ENCODE measurements around the gene ZNF614.
"Not testable (repeated sequence)": the region's sequence is repeated elsewhere in the genome, so short reads cannot be mapped to it uniquely, and the experiment has no call there.

The ZNF614 gene

GRCh38 chr19:52039169-52039568, 11.0 kb upstream of the ZNF614 start:
- no peak for DNase-seq
- H4K91ac ChIP-seq (ENCODE audit: low read length): no peak overlapping the region
- H3K9ac ChIP-seq (ENCODE audit: low read length): no peak overlapping the region
- no peak overlapping the region for H3K4ac ChIP-seq (ENCODE audit: low read depth in 1 of 2, low read length in 2 of 2)
- H3K9me3 ChIP-seq (ENCODE audit: control insufficient read depth, low read length): peaks cover 90% of the 10 kb centered on the region
- H3K4me3 ChIP-seq (ENCODE audit: insufficient read depth in 1 of 2, low read depth in 1 of 2, low read length in 2 of 2): peak overlapping the region in 1 of 2 experiments; percentile 30
- H3K27me3 ChIP-seq (ENCODE audit: control insufficient read depth in 1 of 2, insufficient read depth in 1 of 2, low read length in 2 of 2): no peaks in the 10 kb centered on the region
- H3K14ac ChIP-seq (ENCODE audit: low read length in 2 of 2): no peak overlapping the region
- no peak overlapping the region for H2BK15ac ChIP-seq (ENCODE audit: low read depth, poor library complexity, severe bottlenecking)
- no peak overlapping the region for H3K23ac ChIP-seq (ENCODE audit: low read length in 2 of 2)
- no peak overlapping the region for H2BK5ac ChIP-seq (ENCODE audit: low read depth, low read length, poor library complexity, severe bottlenecking)
- H2BK12ac ChIP-seq (ENCODE audit: low read length in 2 of 2): no peak overlapping the region
- peaks cover 11% of the 10 kb centered on the region for H3K79me1 ChIP-seq (replicated peaks; ENCODE audit: low read length, poor library complexity, severe bottlenecking)
- 100% methylated on average over 1 of the region's 4 CpGs for WGBS
- H3K4me2 ChIP-seq (ENCODE audit: low read length, poor library complexity, severe bottlenecking): no peak overlapping the region
- no peak overlapping the region for H2AK5ac ChIP-seq (ENCODE audit: low read length, severe bottlenecking)
- no peak overlapping the region for H4K8ac ChIP-seq (ENCODE audit: low read length)
- peaks cover 42 to 92% of the 10 kb centered on the region in 2 experiments for H3K36me3 ChIP-seq (ENCODE audit: control insufficient read depth in 1 of 2, insufficient read depth in 2 of 2, low read depth in 1 of 2, low read length in 2 of 2)
- H3K4me1 ChIP-seq (ENCODE audit: control insufficient read depth, insufficient read depth, low read depth, low read length): no peaks in the 10 kb centered on the region
- no peak overlapping the region for H2BK120ac ChIP-seq (ENCODE audit: low read depth, low read length)
- no peak overlapping the region for H3K27ac ChIP-seq (ENCODE audit: low read length, poor library complexity, severe bottlenecking)
- no peak overlapping the region for H2AFZ ChIP-seq (ENCODE audit: low read depth, low read length)
- no peak overlapping the region for H3K18ac ChIP-seq (ENCODE audit: low read depth in 1 of 2, low read length in 2 of 2)

GRCh38 chr19:52034051-52034728, 6.0 kb upstream of the ZNF614 start:
- H2BK5ac ChIP-seq (ENCODE audit: low read depth, low read length, poor library complexity, severe bottlenecking): no peak overlapping the region
- H4K91ac ChIP-seq (ENCODE audit: low read length): no peak overlapping the region
- no peak overlapping the region for H2AFZ ChIP-seq (ENCODE audit: low read depth, low read length)
- no peak overlapping the region for H2BK12ac ChIP-seq (ENCODE audit: low read length in 2 of 2)
- WGBS: 98% methylated on average over 10 of the region's 12 CpGs
- H3K79me1 ChIP-seq (replicated peaks; ENCODE audit: low read length, poor library complexity, severe bottlenecking): peaks cover 5% of the 10 kb centered on the region
- peaks cover 29 to 72% of the 10 kb centered on the region in 2 experiments for H3K36me3 ChIP-seq (ENCODE audit: control insufficient read depth in 1 of 2, insufficient read depth in 2 of 2, low read depth in 1 of 2, low read length in 2 of 2)
- no peak overlapping the region for H3K9ac ChIP-seq (ENCODE audit: low read length)
- H3K14ac ChIP-seq (ENCODE audit: low read length in 2 of 2): no peak overlapping the region
- peaks cover 88% of the 10 kb centered on the region for H3K9me3 ChIP-seq (ENCODE audit: control insufficient read depth, low read length)
- no peak overlapping the region for H3K18ac ChIP-seq (ENCODE audit: low read depth in 1 of 2, low read length in 2 of 2)
- no peak overlapping the region for H2AK5ac ChIP-seq (ENCODE audit: low read length, severe bottlenecking)
- peak overlapping the region in 1 of 2 experiments; percentile 55 for H3K4me3 ChIP-seq (ENCODE audit: insufficient read depth in 1 of 2, low read depth in 1 of 2, low read length in 2 of 2)
- H2BK120ac ChIP-seq (ENCODE audit: low read depth, low read length): no peak overlapping the region
- H3K27me3 ChIP-seq (ENCODE audit: control insufficient read depth in 1 of 2, insufficient read depth in 1 of 2, low read length in 2 of 2): no peaks in the 10 kb centered on the region
- no peak overlapping the region for H4K8ac ChIP-seq (ENCODE audit: low read length)
- no peak overlapping the region for H3K4ac ChIP-seq (ENCODE audit: low read depth in 1 of 2, low read length in 2 of 2)
- DNase-seq: peak; percentile 25
- no peak overlapping the region for H2BK15ac ChIP-seq (ENCODE audit: low read depth, poor library complexity, severe bottlenecking)
- no peak overlapping the region for H3K27ac ChIP-seq (ENCODE audit: low read length, poor library complexity, severe bottlenecking)
- no peaks in the 10 kb centered on the region for H3K4me1 ChIP-seq (ENCODE audit: control insufficient read depth, insufficient read depth, low read depth, low read length)
- H3K4me2 ChIP-seq (ENCODE audit: low read length, poor library complexity, severe bottlenecking): no peak overlapping the region
- no peak overlapping the region for H3K23ac ChIP-seq (ENCODE audit: low read length in 2 of 2)

GRCh38 chr19:52028780-52029123, 573 bp upstream of the ZNF614 start:
- H2BK120ac ChIP-seq (ENCODE audit: low read depth, low read length): no peak overlapping the region
- peak overlapping the region; percentile 22 to 97 for H3K18ac ChIP-seq (ENCODE audit: low read depth in 1 of 2, low read length in 2 of 2)
- H2AFZ ChIP-seq (ENCODE audit: low read depth, low read length): peak overlapping the region; percentile 6
- no peak overlapping the region for H4K91ac ChIP-seq (ENCODE audit: low read length)
- H4K8ac ChIP-seq (ENCODE audit: low read length): peak overlapping the region; percentile 35
- H3K36me3 ChIP-seq (ENCODE audit: control insufficient read depth in 1 of 2, insufficient read depth in 2 of 2, low read depth in 1 of 2, low read length in 2 of 2): peaks cover 20 to 42% of the 10 kb centered on the region in 2 experiments
- no peak overlapping the region for H3K4ac ChIP-seq (ENCODE audit: low read depth in 1 of 2, low read length in 2 of 2)
- peaks cover 50% of the 10 kb centered on the region for H3K9me3 ChIP-seq (ENCODE audit: control insufficient read depth, low read length)
- WGBS: 10% methylated on average over 4 of the region's 5 CpGs
- H3K14ac ChIP-seq (ENCODE audit: low read length in 2 of 2): no peak overlapping the region
- peaks cover 18% of the 10 kb centered on the region for H3K79me1 ChIP-seq (replicated peaks; ENCODE audit: low read length, poor library complexity, severe bottlenecking)
- H3K4me1 ChIP-seq (ENCODE audit: control insufficient read depth, insufficient read depth, low read depth, low read length): no peaks in the 10 kb centered on the region
- H2BK15ac ChIP-seq (ENCODE audit: low read depth, poor library complexity, severe bottlenecking): no peak overlapping the region
- H3K23ac ChIP-seq (ENCODE audit: low read length in 2 of 2): no peak overlapping the region
- H3K4me2 ChIP-seq (ENCODE audit: low read length, poor library complexity, severe bottlenecking): peak overlapping the region; percentile 90
- no peak overlapping the region for H2AK5ac ChIP-seq (ENCODE audit: low read length, severe bottlenecking)
- DNase-seq: no peak
- H2BK5ac ChIP-seq (ENCODE audit: low read depth, low read length, poor library complexity, severe bottlenecking): peak overlapping the region; percentile 6
- H3K9ac ChIP-seq (ENCODE audit: low read length): peak overlapping the region; percentile 98
- H3K27ac ChIP-seq (ENCODE audit: low read length, poor library complexity, severe bottlenecking): peak overlapping the region; percentile 75
- no peak overlapping the region for H2BK12ac ChIP-seq (ENCODE audit: low read length in 2 of 2)
- no peaks in the 10 kb centered on the region for H3K27me3 ChIP-seq (ENCODE audit: control insufficient read depth in 1 of 2, insufficient read depth in 1 of 2, low read length in 2 of 2)
- peak overlapping the region; percentile 89 to 93 for H3K4me3 ChIP-seq (ENCODE audit: insufficient read depth in 1 of 2, low read depth in 1 of 2, low read length in 2 of 2)

- H3K79me1 ChIP-seq (replicated peaks; ENCODE audit: low read length, poor library complexity, severe bottlenecking): peaks cover 29% of the 10 kb centered on the region
- not testable (repeated sequence) for H3K4ac ChIP-seq (ENCODE audit: low read depth in 1 of 2, low read length in 2 of 2)
Measured at GRCh38 chr19:52026255-52026990, 1.8 kb downstream of the ZNF614 start.

More at GRCh38 chr19:52026255-52026990, 1.8 kb downstream of the ZNF614 start:
- H4K8ac ChIP-seq (ENCODE audit: low read length); H2BK12ac ChIP-seq (ENCODE audit: low read length in 2 of 2); H3K27me3 ChIP-seq (ENCODE audit: control insufficient read depth in 1 of 2, insufficient read depth in 1 of 2, low read length in 2 of 2); H2AK5ac ChIP-seq (ENCODE audit: low read length, severe bottlenecking); H3K9ac ChIP-seq (ENCODE audit: low read length); H3K14ac ChIP-seq (ENCODE audit: low read length in 2 of 2); H3K27ac ChIP-seq (ENCODE audit: low read length, poor library complexity, severe bottlenecking); H3K4me3 ChIP-seq (ENCODE audit: insufficient read depth in 1 of 2, low read depth in 1 of 2, low read length in 2 of 2); H3K4me2 ChIP-seq (ENCODE audit: low read length, poor library complexity, severe bottlenecking); H2BK120ac ChIP-seq (ENCODE audit: low read depth, low read length); H3K23ac ChIP-seq (ENCODE audit: low read length in 2 of 2); H2BK5ac ChIP-seq (ENCODE audit: low read depth, low read length, poor library complexity, severe bottlenecking); H3K18ac ChIP-seq (ENCODE audit: low read depth in 1 of 2, low read length in 2 of 2); H2AFZ ChIP-seq (ENCODE audit: low read depth, low read length); H3K4me1 ChIP-seq (ENCODE audit: control insufficient read depth, insufficient read depth, low read depth, low read length); DNase-seq; H2BK15ac ChIP-seq (ENCODE audit: low read depth, poor library complexity, severe bottlenecking); H4K91ac ChIP-seq (ENCODE audit: low read length): not testable (repeated sequence)
- Histone ChIP-seq H3K9me3 (ENCODE audit: control insufficient read depth, low read length) (peaks cover 40% of the 10 kb centered on the region), H3K36me3 (ENCODE audit: control insufficient read depth in 1 of 2, insufficient read depth in 2 of 2, low read depth in 1 of 2, low read length in 2 of 2) (peaks cover 30 to 49% of the 10 kb centered on the region in 2 experiments)
- 86% methylated on average over 14 of the region's 15 CpGs for WGBS
